Bronchial smooth muscle cell (primary cell): Measurements from ENCODE around the gene ZNF81. TPM values are rescaled to one million over a fixed set of nuclear protein-coding genes. Genes with fewer than 3 reads are reported as not detected.

Experiments
- total RNA-seq: library from RNA; depleted of rRNA; stranded (reverse); fragments of >200 nt; gene quantifications from 2 replicates; pipeline ENCODE4 v1.2.1, GENCODE V29; 2014

The ZNF81 gene
- 2.7 and 3.5 TPM in 2 replicates for total RNA-seq

DNA sequence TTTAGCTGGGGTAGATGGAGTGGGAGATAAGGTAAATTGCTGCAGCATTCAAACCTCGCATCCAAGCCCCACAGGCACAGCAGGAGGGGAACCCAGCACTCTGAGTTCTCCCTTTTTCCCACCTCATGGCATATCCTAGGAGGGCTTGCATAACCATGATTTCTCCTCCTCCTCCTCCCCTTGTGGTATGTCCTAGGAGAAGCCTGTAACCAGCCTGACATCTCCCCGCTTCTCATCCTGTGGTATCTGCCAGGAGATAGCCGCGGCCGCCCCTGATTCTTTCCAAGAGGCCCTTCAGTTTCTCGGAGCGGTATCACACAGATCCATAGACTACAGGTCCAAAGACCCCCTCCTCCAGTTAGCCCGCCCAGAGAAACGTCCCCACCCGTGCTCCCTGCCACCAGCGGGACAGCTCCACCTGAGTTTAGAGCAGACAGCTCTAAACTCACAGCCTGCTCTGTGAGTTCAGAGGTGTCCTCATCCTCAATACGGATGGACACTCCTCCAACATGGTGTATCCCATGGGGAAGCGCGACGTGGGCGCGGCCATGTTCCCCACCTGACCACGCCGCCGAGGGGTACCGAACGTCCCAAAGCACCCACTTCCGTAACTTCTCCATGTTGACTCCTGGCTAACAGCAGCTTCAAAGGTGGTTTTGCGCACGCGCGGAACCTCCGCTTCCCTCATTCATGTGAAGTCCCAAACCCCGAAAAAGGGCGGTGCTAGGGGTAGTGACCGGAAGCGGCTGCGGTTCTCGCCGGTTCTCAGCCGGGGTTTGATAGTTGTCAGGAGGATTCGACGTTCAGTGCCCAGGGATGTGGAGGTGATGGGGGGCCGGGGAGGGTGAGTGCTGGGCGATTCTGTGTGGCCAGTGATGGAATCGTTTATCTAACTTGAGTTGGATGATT lies at the start of gene ZNF81:
Gene ZNF81, plus strand, starts transcription at position 739 of the 909 bp plus-strand sequence. CDS start 9,366 bp downstream, outside the sequence.

Other genes starting within 250 kb of the ZNF81 start
- 0.09 and 0.16 TPM in 2 replicates for gene SYN1, start 217.0 kb upstream of the ZNF81 start, total RNA-seq
- gene CFP, start 207.0 kb upstream of the ZNF81 start, total RNA-seq: 0.17 and 0.47 TPM in 2 replicates
- 7.7 and 8.2 TPM in 2 replicates for gene ELK1, start 186.3 kb upstream of the ZNF81 start, total RNA-seq
- gene UXT, start 177.7 kb upstream of the ZNF81 start, total RNA-seq: 103 and 132 TPM in 2 replicates
- 1.9 and 2.7 TPM in 2 replicates for gene ZNF182, start 167.1 kb downstream of the ZNF81 start, total RNA-seq
- gene SPACA5, start 170.1 kb downstream of the ZNF81 start, total RNA-seq: not detected in 2 replicates
- 1.4 and 1.9 TPM in 2 replicates for gene ZNF630, start 234.7 kb downstream of the ZNF81 start, total RNA-seq